Caco-2 (cell line): ENCODE results near the gene PARD3B. TPM values are rescaled to one million over a fixed set of nuclear protein-coding genes. Genes with fewer than 3 reads are reported as not detected.

ENCODE experiments used
- BruUV-seq: library from RNA; stranded (reverse); fragments of 400-500 nt; replicated peaks from 2 replicates; lab custom pipeline; 2021; lab: Mats Ljungman, UMichigan
- CTCF ChIA-PET: fragments of 300-600 bp; sonication (Branson Sonifier 250); formaldehyde crosslinking; loops from one replicate; lab custom pipeline; 2022; ENCODE audit warnings: antibody characterized with exemption; lab: Charles Lee
- POLR2A ChIA-PET: fragments of 300-600 bp; sonication (Branson Sonifier 250); formaldehyde crosslinking; loops from one replicate; lab custom pipeline; 2022; ENCODE audit warnings: antibody characterized with exemption; lab: Charles Lee
- DNase-seq, 2 experiments: peaks; one replicate each; pipeline versions ENCODE4 v3.0.0 to v3.0.0-alpha.2; 2020 to 2022
- H3K27me3 ChIP-seq: replicated peaks from 2 replicates; pipeline ENCODE4 v1.6.0; 2011; ENCODE audit warnings: low read length; ENCODE audit not compliant: control insufficient read depth, insufficient read depth
- H3K36me3 ChIP-seq: 2 replicates; pipeline ENCODE4 v1.5.1; 2011; ENCODE audit warnings: low read length; ENCODE audit not compliant: control insufficient read depth, insufficient read depth
- H3K4me1 ChIP-seq: fragments of 250-450 bp; sonication (Bioruptor Pico); 2 replicates; pipeline ENCODE4 v1.5.1; 2020; ENCODE audit warnings: mild to moderate bottlenecking
- H3K4me3 ChIP-seq: 2 replicates; pipeline ENCODE4 v1.5.1; 2011; ENCODE audit warnings: low read depth, mild to moderate bottlenecking, control low read depth, low read length
- H3K9me3 ChIP-seq: fragments of 250-450 bp; sonication (Bioruptor Pico); 2 replicates; pipeline ENCODE4 v1.5.1; 2020; ENCODE audit warnings: mild to moderate bottlenecking, moderate library complexity
- H3K27ac Mint-ChIP-seq: one replicate; pipeline ENCODE4 v1.8.0; 2022; ENCODE audit warnings: mixed read lengths; ENCODE audit not compliant: unreplicated experiment
- H3K27me3 Mint-ChIP-seq: one replicate; pipeline ENCODE4 v1.8.0; 2022; ENCODE audit warnings: mixed read lengths; ENCODE audit not compliant: insufficient read depth, unreplicated experiment
- H3K36me3 Mint-ChIP-seq: one replicate; pipeline ENCODE4 v1.8.0; 2022; ENCODE audit warnings: mild to moderate bottlenecking, mixed read lengths; ENCODE audit not compliant: insufficient read depth, unreplicated experiment
- H3K4me1 Mint-ChIP-seq: one replicate; pipeline ENCODE4 v1.8.0; 2022; ENCODE audit warnings: low read depth, mixed read lengths; ENCODE audit not compliant: unreplicated experiment
- H3K4me3 Mint-ChIP-seq: one replicate; pipeline ENCODE4 v1.8.0; 2022; ENCODE audit warnings: mild to moderate bottlenecking, moderate library complexity, mixed read lengths; ENCODE audit not compliant: unreplicated experiment
- H3K9me3 Mint-ChIP-seq: one replicate; pipeline ENCODE4 v1.8.0; 2022; ENCODE audit warnings: mixed read lengths; ENCODE audit not compliant: unreplicated experiment
- intact Hi-C: fragments of 100-400 bp; cut with micrococcal nuclease; formaldehyde crosslinking; loops from one replicate; pipeline ENCODE4 v1.10.0; 2022; ENCODE audit not compliant: unreplicated experiment
- total RNA-seq: library from RNA; stranded (reverse); gene quantifications from 2 replicates; pipeline ENCODE4 v1.2.3, GENCODE V29; 2022
- TF ChIP-seq, protein P1 (sequence below), 2 experiments: fragments of 200-600 bp in 1 of 2; IDR thresholded peaks; 1 replicate in 1 of 2; 2 replicates in 1 of 2; pipeline versions ENCODE4 v1.5.1 to v1.8.0; 2011 to 2022; ENCODE audit warnings: antibody characterized with exemption in 1 of 2, control low read depth in 1 of 2, inconsistent platforms in 1 of 2, low read depth in 1 of 2, low read length in 1 of 2, mild to moderate bottlenecking in 1 of 2, moderate library complexity in 1 of 2; ENCODE audit not compliant: insufficient read depth in 1 of 2, severe bottlenecking in 1 of 2, unreplicated experiment in 1 of 2

Gene PARD3B
- total RNA-seq, 1 experiment from 2014 or later = 68.9 TPM

DNA sequence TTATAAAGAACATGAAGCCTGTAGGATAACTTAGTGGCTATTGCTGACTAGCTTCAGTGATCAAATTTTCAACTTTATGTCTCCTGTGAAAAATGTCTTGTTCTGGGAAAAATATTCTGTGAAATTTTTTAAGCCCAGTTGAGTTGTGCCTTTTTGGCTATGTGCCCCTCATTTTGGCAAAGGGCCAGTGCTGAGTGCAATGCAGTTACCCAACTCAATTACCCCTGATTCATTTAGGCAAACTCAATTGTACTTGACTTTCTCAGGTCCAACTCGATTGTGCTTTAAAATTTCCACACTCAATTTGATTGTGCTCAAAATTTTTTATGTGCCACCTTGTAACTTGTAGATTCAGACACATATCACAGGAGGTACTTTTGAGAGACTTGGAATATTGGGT, 588.3 kb downstream of the PARD3B start:
- ChIA-PET CTCF (no interaction called here), POLR2A (no interaction called here)
- no peak overlapping the region for H3K4me3 ChIP-seq

DNA sequence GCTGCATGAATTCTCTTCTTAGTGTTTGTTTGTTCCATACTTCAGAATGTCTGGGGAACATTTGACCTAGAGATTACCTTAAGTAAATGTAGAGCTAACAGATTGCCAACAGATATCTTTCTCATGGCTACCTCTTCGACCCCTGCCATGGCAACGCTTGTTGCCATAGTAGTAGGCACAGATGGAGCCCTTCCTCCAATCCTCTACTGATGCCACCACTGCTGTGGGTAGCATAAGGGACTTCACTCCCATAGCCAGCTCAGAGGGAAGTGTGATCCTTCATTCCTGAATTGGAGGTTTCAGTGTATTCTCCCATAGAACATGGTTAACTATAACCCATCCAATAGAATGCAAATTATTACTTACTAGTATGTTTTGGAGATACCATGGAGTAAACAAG, 593.5 kb downstream of the PARD3B start:
- H3K4me1 Mint-ChIP-seq = no peaks in the 10 kb centered on the region
- peaks cover 14% of the 10 kb centered on the region for H3K36me3 Mint-ChIP-seq
- TF ChIP-seq, protein P1, sequence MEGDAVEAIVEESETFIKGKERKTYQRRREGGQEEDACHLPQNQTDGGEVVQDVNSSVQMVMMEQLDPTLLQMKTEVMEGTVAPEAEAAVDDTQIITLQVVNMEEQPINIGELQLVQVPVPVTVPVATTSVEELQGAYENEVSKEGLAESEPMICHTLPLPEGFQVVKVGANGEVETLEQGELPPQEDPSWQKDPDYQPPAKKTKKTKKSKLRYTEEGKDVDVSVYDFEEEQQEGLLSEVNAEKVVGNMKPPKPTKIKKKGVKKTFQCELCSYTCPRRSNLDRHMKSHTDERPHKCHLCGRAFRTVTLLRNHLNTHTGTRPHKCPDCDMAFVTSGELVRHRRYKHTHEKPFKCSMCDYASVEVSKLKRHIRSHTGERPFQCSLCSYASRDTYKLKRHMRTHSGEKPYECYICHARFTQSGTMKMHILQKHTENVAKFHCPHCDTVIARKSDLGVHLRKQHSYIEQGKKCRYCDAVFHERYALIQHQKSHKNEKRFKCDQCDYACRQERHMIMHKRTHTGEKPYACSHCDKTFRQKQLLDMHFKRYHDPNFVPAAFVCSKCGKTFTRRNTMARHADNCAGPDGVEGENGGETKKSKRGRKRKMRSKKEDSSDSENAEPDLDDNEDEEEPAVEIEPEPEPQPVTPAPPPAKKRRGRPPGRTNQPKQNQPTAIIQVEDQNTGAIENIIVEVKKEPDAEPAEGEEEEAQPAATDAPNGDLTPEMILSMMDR (IDR thresholded peaks at IDR 0.05; ENCODE audit: insufficient read depth in 1 of 2, low read depth in 1 of 2, low read length in 1 of 2, severe bottlenecking in 1 of 2, unreplicated experiment in 1 of 2) = no peak
- no peaks in the 10 kb centered on the region for H3K9me3 ChIP-seq
- H3K4me3 ChIP-seq = no peak overlapping the region
- ChIA-PET CTCF (no interaction called here), POLR2A (no interaction called here)
- intact Hi-C loops = loop anchor here (10.0 kb wide), 1 partner anchor 264 kb away; no protein-coding TSS in a partner anchor
- H3K36me3 ChIP-seq = no peaks in the 10 kb centered on the region
- H3K4me3 Mint-ChIP-seq = no peak overlapping the region
- H3K4me1 ChIP-seq = no peaks in the 10 kb centered on the region
- no peaks in the 10 kb centered on the region for H3K27me3 ChIP-seq
- H3K27ac Mint-ChIP-seq = no peak overlapping the region
- DNase-seq = no peak
- H3K27me3 Mint-ChIP-seq = no peaks in the 10 kb centered on the region
- no peaks in the 10 kb centered on the region for H3K9me3 Mint-ChIP-seq
- BruUV-seq = no TSS peak

More for the DNA sequence above, 588.3 kb downstream of the PARD3B start:
- Mint-ChIP-seq H3K4me1 (no peaks in the 10 kb centered on the region), H3K36me3 (peaks cover 10% of the 10 kb centered on the region), H3K27ac (no peak overlapping the region), H3K9me3 (no peaks in the 10 kb centered on the region), H3K27me3 (no peaks in the 10 kb centered on the region), H3K4me3 (no peak overlapping the region)
- TF ChIP-seq, protein P1 (IDR thresholded peaks at IDR 0.05; ENCODE audit: insufficient read depth in 1 of 2, low read depth in 1 of 2, low read length in 1 of 2, severe bottlenecking in 1 of 2, unreplicated experiment in 1 of 2) = no peak
- DNase-seq = no peak
- intact Hi-C loops = loop anchor here (10.0 kb wide), 1 partner anchor 259 kb away; no protein-coding TSS in a partner anchor
- Histone ChIP-seq H3K27me3 (no peaks in the 10 kb centered on the region), H3K36me3 (no peaks in the 10 kb centered on the region; the same call in 1 of the 2 replicates), H3K9me3 (no peaks in the 10 kb centered on the region), H3K4me1 (no peaks in the 10 kb centered on the region)
- BruUV-seq = no TSS peak

DNA sequence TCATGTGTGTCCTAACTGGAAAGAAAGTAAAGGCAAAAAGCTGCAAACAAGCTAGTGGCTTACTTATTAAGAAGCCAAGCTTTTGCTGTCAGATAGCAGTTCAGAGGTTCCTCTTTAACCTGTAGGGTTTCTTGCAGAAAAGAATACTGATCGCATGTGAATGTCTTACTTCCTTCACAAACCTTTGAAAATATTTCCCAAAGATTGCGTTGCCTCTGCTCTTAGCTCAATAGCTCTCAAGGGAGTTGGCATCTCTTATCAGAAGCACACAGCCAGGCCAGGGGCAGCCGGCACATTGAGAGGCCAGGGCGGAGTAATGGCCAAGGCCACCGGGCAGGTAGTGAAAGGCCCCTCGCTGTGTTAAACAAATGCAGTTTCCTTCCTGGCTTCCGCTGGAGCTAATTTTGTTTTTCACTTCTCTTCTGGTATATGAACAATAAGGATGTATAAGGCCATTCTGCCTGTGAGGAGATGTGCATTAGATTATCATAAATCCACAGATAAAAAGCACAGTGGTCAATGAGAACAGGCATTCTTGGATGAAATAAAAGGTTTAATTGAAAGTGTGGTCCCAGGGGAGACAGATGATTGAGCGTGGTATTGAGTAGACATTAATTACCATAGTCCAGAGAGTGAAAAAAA, 594.7 kb downstream of the PARD3B start:
- no peaks in the 10 kb centered on the region for H3K4me1 ChIP-seq
- BruUV-seq = no TSS peak
- H3K4me3 Mint-ChIP-seq = no peak overlapping the region

More for the DNA sequence above, 594.7 kb downstream of the PARD3B start:
- H3K27me3 ChIP-seq = no peaks in the 10 kb centered on the region
- TF ChIP-seq, protein P1 (IDR thresholded peaks at IDR 0.05; ENCODE audit: insufficient read depth in 1 of 2, low read depth in 1 of 2, low read length in 1 of 2, severe bottlenecking in 1 of 2, unreplicated experiment in 1 of 2) = no peak
- ChIA-PET POLR2A (interaction anchor here (0.7 kb wide), 1 partner anchor 70 kb away, joined by 3 read pairs; no protein-coding TSS in a partner anchor), CTCF (no interaction called here)
- peaks cover 14% of the 10 kb centered on the region for H3K36me3 Mint-ChIP-seq
- H3K4me3 ChIP-seq = no peak overlapping the region
- H3K27ac Mint-ChIP-seq = no peak overlapping the region
- DNase-seq = no peak
- intact Hi-C loops = loop anchor here (10.0 kb wide), 1 partner anchor 265 kb away; no protein-coding TSS in a partner anchor
- H3K9me3 Mint-ChIP-seq = no peaks in the 10 kb centered on the region
- no peaks in the 10 kb centered on the region for H3K27me3 Mint-ChIP-seq
- H3K4me1 Mint-ChIP-seq = no peaks in the 10 kb centered on the region
- H3K9me3 ChIP-seq = no peaks in the 10 kb centered on the region
- no peaks in the 10 kb centered on the region for H3K36me3 ChIP-seq
